Esophagus muscularis mucosa (tissue), 4 donors: ENCODE data around the gene TUBA1B.

ENCODE experiments used
- EP300 ChIP-seq: sonication (generic); formaldehyde crosslinking; IDR thresholded peaks from one replicate; pipeline ENCODE4 v1.6.1; 2017; ENCODE audit warnings: antibody characterized with exemption
- POLR2A ChIP-seq: fragments of 450-650 bp; IDR thresholded peaks from one replicate; pipeline ENCODE4 v1.6.1; 2017; ENCODE audit warnings: antibody characterized with exemption, moderate library complexity, mild to moderate bottlenecking, low read depth
- TF ChIP-seq, protein P1 (sequence below), 3 experiments: fragments of 200-600 bp in 2 of 3; fragments of 450-650 bp in 1 of 3; sonication (generic) in 2 of 3; IDR thresholded peaks; one replicate each; pipeline ENCODE4 v1.5.1; 2017 to 2019; ENCODE audit warnings: antibody characterized with exemption in 3 of 3, mild to moderate bottlenecking in 2 of 3, moderate library complexity in 1 of 3

DNA sequence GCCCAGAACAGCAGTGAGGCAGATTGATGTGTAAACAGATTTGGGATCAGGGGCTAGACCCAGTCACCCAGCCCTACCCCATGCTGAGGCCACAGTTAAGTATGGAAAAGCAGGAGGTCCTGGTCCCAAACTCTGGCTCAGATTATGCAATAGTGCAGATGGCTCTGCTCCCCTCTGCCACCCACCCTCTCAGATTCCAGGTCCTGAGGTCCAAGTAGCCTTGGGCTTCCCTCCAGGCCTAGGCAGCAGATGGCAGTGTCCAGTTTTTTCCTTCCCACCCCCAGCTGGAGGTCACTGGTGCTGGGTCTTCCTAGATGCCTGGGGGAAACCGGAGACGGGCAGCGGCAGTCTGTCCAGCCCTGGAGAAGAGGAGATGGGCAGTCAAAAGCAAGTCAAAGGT, 33.8 kb downstream of the TUBA1B start:
- TF ChIP-seq EP300 = no peak
- no peak for TF ChIP-seq POLR2A
- TF ChIP-seq, protein P1, sequence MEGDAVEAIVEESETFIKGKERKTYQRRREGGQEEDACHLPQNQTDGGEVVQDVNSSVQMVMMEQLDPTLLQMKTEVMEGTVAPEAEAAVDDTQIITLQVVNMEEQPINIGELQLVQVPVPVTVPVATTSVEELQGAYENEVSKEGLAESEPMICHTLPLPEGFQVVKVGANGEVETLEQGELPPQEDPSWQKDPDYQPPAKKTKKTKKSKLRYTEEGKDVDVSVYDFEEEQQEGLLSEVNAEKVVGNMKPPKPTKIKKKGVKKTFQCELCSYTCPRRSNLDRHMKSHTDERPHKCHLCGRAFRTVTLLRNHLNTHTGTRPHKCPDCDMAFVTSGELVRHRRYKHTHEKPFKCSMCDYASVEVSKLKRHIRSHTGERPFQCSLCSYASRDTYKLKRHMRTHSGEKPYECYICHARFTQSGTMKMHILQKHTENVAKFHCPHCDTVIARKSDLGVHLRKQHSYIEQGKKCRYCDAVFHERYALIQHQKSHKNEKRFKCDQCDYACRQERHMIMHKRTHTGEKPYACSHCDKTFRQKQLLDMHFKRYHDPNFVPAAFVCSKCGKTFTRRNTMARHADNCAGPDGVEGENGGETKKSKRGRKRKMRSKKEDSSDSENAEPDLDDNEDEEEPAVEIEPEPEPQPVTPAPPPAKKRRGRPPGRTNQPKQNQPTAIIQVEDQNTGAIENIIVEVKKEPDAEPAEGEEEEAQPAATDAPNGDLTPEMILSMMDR (IDR thresholded peaks at IDR 0.05) = no peak
